ENCODE data around the gene FAM193B. TPM values are rescaled to one million over a fixed set of nuclear protein-coding genes. Genes with fewer than 3 reads are reported as not detected.

Gene FAM193B
- polyA plus RNA-seq, 1 of the 3 experiments (the other 2 are of a cell fraction), result 48.1 TPM

- 0 out of 2 replicates have a peak, but pooled peaks have one; percentile 20 for TF ChIP-seq CTCF (IDR thresholded peaks at IDR 0.05)
- peak; percentile 88 for TF ChIP-seq MAX (IDR thresholded peaks at IDR 0.05; ENCODE audit: low read depth)
- TF ChIP-seq CHD2 (IDR thresholded peaks at IDR 0.05; ENCODE audit: low read length, partially characterized antibody), result peak; percentile 96
- TF ChIP-seq FOSL2 (IDR thresholded peaks at IDR 0.05; ENCODE audit: borderline replicate concordance, low read depth), result no peak
- no peak; a peak in 2 of 4 replicates for TF ChIP-seq EP300 (IDR thresholded peaks at IDR 0.05; ENCODE audit: borderline replicate concordance in 1 of 2, low read depth in 1 of 2, low read length in 1 of 2)
- TF ChIP-seq IRF3 (IDR thresholded peaks at IDR 0.05; ENCODE audit: low read depth, low read length), result no peak
- TF ChIP-seq GABPA (IDR thresholded peaks at IDR 0.05; ENCODE audit: low read depth), result peak; percentile 71
- TF ChIP-seq ZBTB33 (IDR thresholded peaks at IDR 0.05; ENCODE audit: borderline replicate concordance, low read depth), result peak; percentile 92
- TF ChIP-seq RCOR1 (IDR thresholded peaks at IDR 0.05; ENCODE audit: low read length), result peak; percentile 48; the same call in 1 of the 2 replicates
- peak; percentile 54; the same call in 1 of the 2 replicates for TF ChIP-seq REST (IDR thresholded peaks at IDR 0.05; ENCODE audit: low read depth, low read length)
- TF ChIP-seq MEF2A (IDR thresholded peaks at IDR 0.05; ENCODE audit: borderline replicate concordance, low read depth), result no peak
- TF ChIP-seq FOXM1 (IDR thresholded peaks at IDR 0.05; ENCODE audit: low read depth), result no peak
- TF ChIP-seq POLR2AphosphoS5 (IDR thresholded peaks at IDR 0.05; ENCODE audit: low read depth, low read length), result peak; percentile 78; the same call in 1 of the 2 replicates
- TF ChIP-seq SIN3A (IDR thresholded peaks at IDR 0.05; ENCODE audit: borderline replicate concordance, low read depth, low read length), result peak; percentile 93; the same call in 1 of the 2 replicates
- peak; percentile 100 for TF ChIP-seq GATA2 (CRISPR knock-in tag; IDR thresholded peaks at IDR 0.05)
- peak; percentile 84 for TF ChIP-seq ELF1 (IDR thresholded peaks at IDR 0.05)
- TF ChIP-seq TAF1 (IDR thresholded peaks at IDR 0.05; ENCODE audit: borderline replicate concordance, low read depth, low read length), result 0 out of 2 replicates have a peak, but pooled peaks have one; percentile 8
- peak; percentile 86 for TF ChIP-seq NRF1 (IDR thresholded peaks at IDR 0.05; ENCODE audit: low read depth, low read length)
- peak; percentile 60; the same call in 1 of the 2 replicates for TF ChIP-seq TCF12 (IDR thresholded peaks at IDR 0.05)
Observed at GRCh38 chr5:177516601-177517568, 37.5 kb downstream of the FAM193B start, which contains the start of gene DDX41 (continued).
